BLaER1 treated with 17β-estradiol and CSF1 and Interleukin-3, amounts not matched to agents 10 nM and 100 nM (cell line): ENCODE data around the gene COBL.

Experiments
- H3K27ac ChIP-seq, 11 experiments: shearing (Covaris generic); formaldehyde crosslinking; 2 replicates each; pipeline ENCODE4 v1.8.1; 2022
- H3K27me3 ChIP-seq, 11 experiments: shearing (Covaris generic); formaldehyde crosslinking; 2 replicates each; pipeline ENCODE4 v1.8.1; 2022
- H3K36me3 ChIP-seq, 11 experiments: shearing (Covaris generic); formaldehyde crosslinking; 2 replicates each; pipeline ENCODE4 v1.8.1; 2022
- H3K4me1 ChIP-seq, 10 experiments: shearing (Covaris generic); formaldehyde crosslinking; 2 replicates each; pipeline ENCODE4 v1.8.1; 2022
- H3K4me2 ChIP-seq, 11 experiments: shearing (Covaris generic); formaldehyde crosslinking; 2 replicates each; pipeline ENCODE4 v1.8.1; 2022
- H3K4me3 ChIP-seq, 10 experiments: shearing (Covaris generic); formaldehyde crosslinking; 2 replicates each; pipeline ENCODE4 v1.8.1; 2022
- H3K9ac ChIP-seq, 11 experiments: shearing (Covaris generic); formaldehyde crosslinking; 2 replicates each; pipeline ENCODE4 v1.8.1; 2022
- H3K9me3 ChIP-seq, 11 experiments: shearing (Covaris generic); formaldehyde crosslinking; replicated peaks in 1 of 11; 2 replicates each; pipeline ENCODE4 v1.8.1; 2022
- H4K20me1 ChIP-seq, 11 experiments: shearing (Covaris generic); formaldehyde crosslinking; 2 replicates each; pipeline ENCODE4 v1.8.1; 2022
- Cebpa-rat ChIP-seq, 11 experiments: shearing (Covaris generic); IDR thresholded peaks; 2 replicates each; pipeline ENCODE4 v1.8.1; 2022

COBL gene

DNA sequence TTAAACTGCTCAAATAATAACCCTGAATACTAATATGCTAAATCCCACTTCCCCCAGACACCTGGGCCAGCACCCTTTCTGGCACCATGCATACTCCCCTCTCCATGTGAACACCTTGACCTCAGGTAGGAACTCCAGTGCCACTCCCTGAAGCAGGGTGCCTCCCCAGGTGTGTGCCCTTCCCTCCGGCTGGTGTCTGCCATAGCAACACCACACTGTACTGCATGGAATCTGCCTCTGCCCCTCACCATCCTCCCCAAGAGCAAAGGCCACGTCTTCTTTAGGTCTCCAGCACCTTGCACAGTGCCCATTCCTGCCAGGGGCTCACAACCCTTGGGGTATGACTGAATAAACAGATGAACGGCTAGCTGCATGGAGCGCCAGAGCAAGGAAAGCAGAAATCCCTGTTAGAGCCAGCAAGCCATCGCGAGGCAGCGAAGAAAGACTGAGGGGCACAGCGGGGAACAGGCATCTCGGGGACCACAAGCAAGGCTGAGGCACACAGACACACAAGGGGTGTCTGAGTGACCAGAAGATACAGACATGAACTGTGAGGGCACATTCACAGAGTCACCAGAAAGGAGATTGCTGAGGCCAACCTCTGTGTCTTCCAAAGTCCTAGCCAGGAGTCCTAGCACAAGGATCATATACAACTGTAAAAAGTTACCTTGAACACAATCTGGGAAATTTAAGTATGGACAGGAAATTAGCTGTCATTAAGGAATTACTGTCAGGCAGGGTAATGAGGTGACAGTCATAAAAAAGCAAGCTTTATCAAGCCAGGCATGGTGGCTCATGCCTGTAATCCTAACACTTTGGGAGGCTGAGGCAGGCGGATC, 25.7 kb downstream of the COBL start:
- H3K4me3 ChIP-seq, result no peak overlapping the region
- no peak overlapping the region for H3K27ac ChIP-seq
- H4K20me1 ChIP-seq, result no peaks in the 10 kb centered on the region
- H3K27me3 ChIP-seq, result no peaks in the 10 kb centered on the region
- H3K4me2 ChIP-seq, result no peak overlapping the region
- TF ChIP-seq Cebpa-rat (IDR thresholded peaks at IDR 0.05), result no peak
- peaks cover 8 to 13% (median 11%) of the 10 kb centered on the region in 10 experiments; a peak in 18 of 20 replicates for H3K4me1 ChIP-seq
- no peaks in the 10 kb centered on the region for H3K36me3 ChIP-seq
- H3K9me3 ChIP-seq, result no peaks in the 10 kb centered on the region
- no peak overlapping the region for H3K9ac ChIP-seq

GRCh38 chr7:51290304-51290637, 26.3 kb downstream of the COBL start:
- Histone ChIP-seq H4K20me1 (no peaks in the 10 kb centered on the region), H3K36me3 (no peaks in the 10 kb centered on the region), H3K4me2 (no peak overlapping the region), H3K4me3 (no peak overlapping the region), H3K9ac (no peak overlapping the region), H3K4me1 (peaks cover 8 to 13% (median 11%) of the 10 kb centered on the region in 10 experiments; a peak in 18 of 20 replicates), H3K27ac (no peak overlapping the region), H3K27me3 (no peaks in the 10 kb centered on the region), H3K9me3 (no peaks in the 10 kb centered on the region)
- TF ChIP-seq Cebpa-rat (IDR thresholded peaks at IDR 0.05), result no peak

DNA sequence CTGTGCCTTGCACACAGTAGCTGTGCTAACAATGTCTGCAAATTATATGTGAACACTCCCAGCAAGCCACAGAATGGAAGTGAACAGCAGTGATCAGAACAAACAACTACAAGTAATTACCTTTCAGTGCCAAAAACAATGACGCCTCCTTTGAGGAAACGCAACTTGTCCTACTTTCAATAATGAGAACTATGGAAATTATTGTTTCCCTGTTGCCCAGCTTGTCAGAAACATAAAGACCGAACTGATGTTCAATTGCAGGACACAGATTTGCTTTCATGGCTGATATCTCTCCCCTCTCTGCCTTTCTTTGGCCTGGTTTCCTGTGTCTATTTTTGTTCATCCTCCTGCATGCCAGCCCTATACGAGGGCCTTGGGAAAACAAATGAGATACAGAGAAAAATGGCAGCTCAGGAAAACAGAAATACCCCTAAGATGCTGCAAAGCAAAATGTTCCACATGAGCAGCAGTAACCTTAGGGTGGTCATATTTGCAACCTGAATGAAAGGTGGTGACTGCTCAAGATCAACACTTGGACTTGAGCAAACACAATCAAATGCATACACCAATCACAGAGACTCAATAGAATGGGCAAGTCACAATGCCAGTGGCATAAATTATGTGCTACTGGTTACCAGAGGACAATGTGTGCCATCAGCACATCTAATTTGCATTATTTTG, 26.8 kb downstream of the COBL start:
- peaks cover 8 to 13% (median 11%) of the 10 kb centered on the region in 10 experiments; a peak in 18 of 20 replicates for H3K4me1 ChIP-seq
- peaks cover 0 to 4% (median 0%) of the 10 kb centered on the region in 11 experiments; a peak in 4 of 22 replicates for H3K9me3 ChIP-seq
- TF ChIP-seq Cebpa-rat (IDR thresholded peaks at IDR 0.05), result no peak
- no peaks in the 10 kb centered on the region for H4K20me1 ChIP-seq
- no peaks in the 10 kb centered on the region for H3K36me3 ChIP-seq
- no peak overlapping the region for H3K4me3 ChIP-seq
- no peaks in the 10 kb centered on the region for H3K27me3 ChIP-seq
- H3K27ac ChIP-seq, result no peak overlapping the region
- peak overlapping the region; percentile 10 to 56 (median 40); a peak in 19 of 22 replicates for H3K4me2 ChIP-seq
- no peak overlapping the region for H3K9ac ChIP-seq

- Histone ChIP-seq H3K36me3 (no peaks in the 10 kb centered on the region), H3K9ac (no peak overlapping the region), H3K4me2 (peak overlapping the region; percentile 10 to 56 (median 40); a peak in 20 of 22 replicates), H3K27me3 (no peaks in the 10 kb centered on the region), H3K9me3 (peaks cover 5 to 11% (median 7%) of the 10 kb centered on the region in 11 experiments; a peak in 18 of 22 replicates), H3K4me3 (no peak overlapping the region), H3K27ac (no peak overlapping the region), H4K20me1 (no peaks in the 10 kb centered on the region), H3K4me1 (peaks cover 8 to 13% (median 11%) of the 10 kb centered on the region in 10 experiments; a peak in 18 of 20 replicates)
- TF ChIP-seq Cebpa-rat (IDR thresholded peaks at IDR 0.05), result no peak
Observed at GRCh38 chr7:51288896-51289622, 27.6 kb downstream of the COBL start.

DNA sequence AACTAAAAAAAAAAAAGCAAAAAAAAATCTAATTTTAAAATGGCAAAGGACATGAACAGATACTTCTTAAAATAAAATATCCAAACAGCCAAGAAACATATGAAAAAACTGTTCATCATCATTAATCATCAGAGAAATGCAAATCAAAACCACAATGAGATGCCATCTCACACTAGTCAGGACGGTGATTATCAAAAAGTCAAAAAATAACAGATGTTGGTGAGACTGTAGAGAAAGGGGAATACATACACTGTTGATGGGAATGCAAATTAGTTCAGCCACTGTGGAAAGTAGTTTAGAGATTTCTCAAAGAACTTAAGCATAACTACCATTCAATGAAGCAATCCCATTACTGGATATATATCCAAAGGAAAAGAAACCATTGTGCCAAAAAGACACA, 30.2 kb downstream of the COBL start:
- Histone ChIP-seq H3K27ac (no peak overlapping the region), H3K9me3 (peaks cover 13 to 21% (median 15%) of the 10 kb centered on the region in 11 experiments; a peak in 21 of 22 replicates), H4K20me1 (no peaks in the 10 kb centered on the region), H3K4me2 (no peak overlapping the region), H3K4me3 (no peak overlapping the region), H3K4me1 (peaks cover 8 to 13% (median 11%) of the 10 kb centered on the region in 10 experiments; a peak in 18 of 20 replicates), H3K36me3 (no peaks in the 10 kb centered on the region), H3K27me3 (no peaks in the 10 kb centered on the region), H3K9ac (no peak overlapping the region)
- TF ChIP-seq Cebpa-rat (IDR thresholded peaks at IDR 0.05), result no peak

GRCh38 chr7:51280156-51280555, 36.5 kb downstream of the COBL start:
- H3K4me3 ChIP-seq, result no peak overlapping the region
- H3K9ac ChIP-seq, result no peak overlapping the region
- H3K9me3 ChIP-seq, result peaks cover 13 to 21% (median 15%) of the 10 kb centered on the region in 11 experiments; a peak in 21 of 22 replicates
- no peaks in the 10 kb centered on the region for H4K20me1 ChIP-seq
- no peak overlapping the region for H3K27ac ChIP-seq
- TF ChIP-seq Cebpa-rat (IDR thresholded peaks at IDR 0.05), result no peak
- H3K4me2 ChIP-seq, result peak overlapping the region in 8 of 11 experiments; percentile 8 to 48 (median 34); a peak in 16 of 22 replicates
- no peaks in the 10 kb centered on the region for H3K36me3 ChIP-seq
- H3K27me3 ChIP-seq, result no peaks in the 10 kb centered on the region
- H3K4me1 ChIP-seq, result peaks cover 0 to 24% (median 10%) of the 10 kb centered on the region in 10 experiments; a peak in 11 of 20 replicates

GRCh38 chr7:51279391-51280023, 37.1 kb downstream of the COBL start:
- Histone ChIP-seq H3K27ac (no peak overlapping the region), H3K36me3 (no peaks in the 10 kb centered on the region), H3K9ac (no peak overlapping the region), H3K4me1 (peaks cover 0 to 24% (median 10%) of the 10 kb centered on the region in 10 experiments; a peak in 11 of 20 replicates), H3K9me3 (peaks cover 11 to 15% (median 13%) of the 10 kb centered on the region in 11 experiments; a peak in 21 of 22 replicates), H3K4me3 (no peak overlapping the region), H3K27me3 (no peaks in the 10 kb centered on the region), H3K4me2 (peak overlapping the region in 3 of 11 experiments; percentile 37 to 48 (median 37); a peak in 3 of 22 replicates), H4K20me1 (no peaks in the 10 kb centered on the region)
- TF ChIP-seq Cebpa-rat (IDR thresholded peaks at IDR 0.05), result no peak

GRCh38 chr7:51278797-51279196, 37.8 kb downstream of the COBL start:
- no peaks in the 10 kb centered on the region for H3K36me3 ChIP-seq
- no peaks in the 10 kb centered on the region for H3K27me3 ChIP-seq
- no peak overlapping the region for H3K4me3 ChIP-seq
- no peak overlapping the region for H3K9ac ChIP-seq
- peak overlapping the region in 1 of 11 experiments; percentile 28; a peak in 1 of 22 replicates for H3K4me2 ChIP-seq
- no peaks in the 10 kb centered on the region; a peak in 1 of 22 replicates for H4K20me1 ChIP-seq
- H3K4me1 ChIP-seq, result peaks cover 0 to 24% (median 10%) of the 10 kb centered on the region in 10 experiments; a peak in 11 of 20 replicates
- no peak for TF ChIP-seq Cebpa-rat (IDR thresholded peaks at IDR 0.05)
- no peak overlapping the region for H3K27ac ChIP-seq
- H3K9me3 ChIP-seq, result peaks cover 5 to 7% (median 6%) of the 10 kb centered on the region in 11 experiments; a peak in 19 of 22 replicates
